HCT116 (cell line): ENCODE data around the gene SRGAP1. TPM values are rescaled to one million over a fixed set of nuclear protein-coding genes. Genes with fewer than 3 reads are reported as not detected.

Experiments used
- ATAC-seq: fragments of 200-7000 bp; cut with Tn5 transposase; 2 replicates; pipeline ENCODE4 v1.9.1; 2020; ENCODE audit warnings: mild to moderate bottlenecking, moderate library complexity
- BruUV-seq: library from RNA; stranded (reverse); fragments of 400-500 nt; replicated peaks from 2 replicates; lab custom pipeline; 2021; lab: Mats Ljungman, UMichigan
- CTCF ChIA-PET: fragments of 300-600 bp; sonication (Branson Sonifier 250); formaldehyde crosslinking; loops from one replicate; lab custom pipeline; 2021; ENCODE audit warnings: antibody characterized with exemption; lab: Charles Lee
- POLR2A ChIA-PET: fragments of 300-600, 350-600 bp; sonication (Branson Sonifier 250); formaldehyde crosslinking; loops from one replicate; lab custom pipeline; 2021; ENCODE audit warnings: antibody characterized with exemption; lab: Charles Lee
- RAD21 ChIA-PET, 2 experiments: fragments of 300-600 bp; sonication (Branson Sonifier 250); formaldehyde crosslinking; loops; one replicate each; lab custom pipeline; 2023; ENCODE audit warnings: low total read pairs in 2 of 2; ENCODE audit not compliant: uncharacterized antibody in 2 of 2, unreplicated experiment in 2 of 2, low non-redundant PET in 1 of 2; lab: Charles Lee
- DNase-seq: peaks from one replicate; pipeline ENCODE4 v3.0.0-alpha.2; 2010; ENCODE audit warnings: low read depth, low spot score
- H2AFZ ChIP-seq: fragments of 200-600 bp; shearing (Covaris generic), sonication (generic); 2 replicates; pipeline ENCODE4 v1.6.1; 2017; ENCODE audit warnings: low read depth, mixed run types, mixed read lengths, antibody characterized with exemption, low read length; ENCODE audit not compliant: poor library complexity, severe bottlenecking
- H3K27ac ChIP-seq: 2 replicates; pipeline ENCODE4 v1.5.1; 2012; ENCODE audit warnings: low read depth, low read length
- H3K27me3 ChIP-seq: fragments of 200-600 bp; sonication (generic); 2 replicates; pipeline ENCODE4 v1.6.1; 2016; ENCODE audit warnings: mixed run types, low read length, mixed read lengths; ENCODE audit not compliant: insufficient read depth
- H3K36me3 ChIP-seq, 2 experiments: fragments of 200-500 bp in 1 of 2; fragments of 200-600 bp in 1 of 2; sonication (Bioruptor generic) in 1 of 2; sonication (generic) in 1 of 2; 2 replicates each; pipeline versions ENCODE4 v1.5.1 to v1.6.1; 2014 to 2016; ENCODE audit warnings: low read length in 2 of 2, inconsistent platforms in 1 of 2, mixed read lengths in 1 of 2, mixed run types in 1 of 2; ENCODE audit not compliant: insufficient read depth in 2 of 2, control insufficient read depth in 1 of 2
- H3K4me1 ChIP-seq, 2 experiments: fragments of 200-600 bp in 1 of 2; sonication (generic) in 1 of 2; 2 replicates each; pipeline versions ENCODE4 v1.5.1 to v1.6.1; 2012 to 2017; ENCODE audit warnings: low read length in 2 of 2, inconsistent platforms in 1 of 2, mild to moderate bottlenecking in 1 of 2, mixed read lengths in 1 of 2, mixed run types in 1 of 2, moderate library complexity in 1 of 2; ENCODE audit not compliant: insufficient read depth in 2 of 2, control insufficient read depth in 1 of 2
- H3K4me2 ChIP-seq: fragments of 200-600 bp; sonication (generic); 2 replicates; pipeline ENCODE4 v1.6.1; 2017; ENCODE audit warnings: mixed run types, low read length, mixed read lengths
- H3K4me3 ChIP-seq, 2 experiments: fragments of 200-600 bp in 1 of 2; sonication (generic) in 1 of 2; replicated peaks in 1 of 2; 2 replicates each; pipeline ENCODE4 v1.5.1; 2011 to 2016; ENCODE audit warnings: low read length in 2 of 2, control low read depth in 1 of 2, low read depth in 1 of 2, mild to moderate bottlenecking in 1 of 2, mixed read lengths in 1 of 2, mixed run types in 1 of 2
- H3K79me2 ChIP-seq: fragments of 200-600 bp; sonication (generic); 2 replicates; pipeline ENCODE4 v1.6.1; 2017; ENCODE audit warnings: mild to moderate bottlenecking, mixed run types, low read length, moderate library complexity, mixed read lengths; ENCODE audit not compliant: insufficient read depth
- H3K9ac ChIP-seq: fragments of 200-600 bp; sonication (generic); 2 replicates; pipeline ENCODE4 v1.6.1; 2016; ENCODE audit warnings: low read length, mixed read lengths
- H3K9me2 ChIP-seq: fragments of 200-600 bp; sonication (generic), shearing (Covaris generic); 2 replicates; pipeline ENCODE4 v1.6.1; 2017; ENCODE audit warnings: mixed run types, mild to moderate bottlenecking, moderate library complexity; ENCODE audit not compliant: insufficient read depth
- H3K9me3 ChIP-seq, 2 experiments: fragments of 200-500 bp in 1 of 2; fragments of 200-600 bp in 1 of 2; sonication (Bioruptor generic) in 1 of 2; sonication (generic) in 1 of 2; 2 replicates each; pipeline ENCODE4 v1.6.1; 2014 to 2017; ENCODE audit warnings: low read length in 2 of 2, mixed read lengths in 2 of 2, inconsistent platforms in 1 of 2, low read depth in 1 of 2, mild to moderate bottlenecking in 1 of 2, mixed run types in 1 of 2, moderate library complexity in 1 of 2; ENCODE audit not compliant: control insufficient read depth in 1 of 2, insufficient read depth in 1 of 2
- H4K20me1 ChIP-seq: fragments of 200-600 bp; sonication (generic), shearing (Covaris generic); 2 replicates; pipeline ENCODE4 v1.6.1; 2017; ENCODE audit warnings: mixed run types, mild to moderate bottlenecking, moderate library complexity; ENCODE audit not compliant: insufficient read depth
- ATF3 ChIP-seq: IDR thresholded peaks from 2 replicates; pipeline ENCODE4 v1.6.1; 2012
- CBX3 ChIP-seq: IDR thresholded peaks from 2 replicates; pipeline ENCODE4 v1.6.1; 2012; ENCODE audit warnings: low read depth
- CEBPB ChIP-seq: IDR thresholded peaks from 2 replicates; pipeline ENCODE4 v1.6.1; 2012; ENCODE audit warnings: low read depth
- CTCF ChIP-seq, 3 experiments: fragments of 200-600 bp in 1 of 3; sonication (generic) in 1 of 3; IDR thresholded peaks in 2 of 3; conservative IDR thresholded peaks in 1 of 3; 2 replicates each; pipeline ENCODE4 v1.5.1; 2012 to 2017; ENCODE audit warnings: low read depth in 2 of 3, low read length in 2 of 3, antibody characterized with exemption in 1 of 3, borderline replicate concordance in 1 of 3, control low read depth in 1 of 3, mild to moderate bottlenecking in 1 of 3, mixed read lengths in 1 of 3, mixed run types in 1 of 3, moderate library complexity in 1 of 3; ENCODE audit not compliant: insufficient read depth in 1 of 3
- EGR1 ChIP-seq: IDR thresholded peaks from 2 replicates; pipeline ENCODE4 v1.6.1; 2012; ENCODE audit warnings: low read depth
- ELF1 ChIP-seq: IDR thresholded peaks from 2 replicates; pipeline ENCODE4 v1.6.1; 2012; ENCODE audit warnings: low read depth, borderline replicate concordance
- EZH2phosphoT487 ChIP-seq: fragments of 200-600 bp; IDR thresholded peaks from 2 replicates; pipeline ENCODE4 v1.6.1; 2018; ENCODE audit warnings: antibody characterized with exemption, borderline replicate concordance
- FOSL1 ChIP-seq: IDR thresholded peaks from 2 replicates; pipeline ENCODE4 v1.6.1; 2012; ENCODE audit warnings: low read depth
- JUND ChIP-seq: IDR thresholded peaks from 2 replicates; pipeline ENCODE4 v1.6.1; 2012
- MAX ChIP-seq: IDR thresholded peaks from 2 replicates; pipeline ENCODE4 v1.6.1; 2012
- RAD21 ChIP-seq: IDR thresholded peaks from 2 replicates; pipeline ENCODE4 v1.6.1; 2012; ENCODE audit warnings: low read depth, mild to moderate bottlenecking
- SP1 ChIP-seq: IDR thresholded peaks from 2 replicates; pipeline ENCODE4 v1.6.1; 2012; ENCODE audit warnings: low read depth
- TCF7L2 ChIP-seq: IDR thresholded peaks from 2 replicates; pipeline ENCODE4 v1.7.0; 2011; ENCODE audit warnings: borderline replicate concordance, inconsistent platforms; ENCODE audit not compliant: insufficient read depth, insufficient read length; ENCODE audit errors: extremely low read depth
- YY1 ChIP-seq: IDR thresholded peaks from 2 replicates; pipeline ENCODE4 v1.6.1; 2011; ENCODE audit warnings: low read length, low read depth, moderate library complexity, mild to moderate bottlenecking; ENCODE audit not compliant: insufficient replicate concordance; ENCODE audit errors: extremely low read depth
- ZBTB33 ChIP-seq: IDR thresholded peaks from 2 replicates; pipeline ENCODE4 v1.6.1; 2011; ENCODE audit warnings: mild to moderate bottlenecking, low read length, moderate library complexity; ENCODE audit not compliant: insufficient replicate concordance; ENCODE audit errors: extremely low read depth
- ZNF274 ChIP-seq: fragments of 200-500 bp; sonication (Bioruptor generic); IDR thresholded peaks from 2 replicates; pipeline ENCODE4 v1.6.1; 2014; ENCODE audit warnings: mild to moderate bottlenecking, low read depth, low read length, inconsistent platforms
- intact Hi-C: fragments of 100-400 bp; cut with micrococcal nuclease; formaldehyde crosslinking; loops from 2 replicates; pipeline ENCODE4 v1.10.0; 2022
- total RNA-seq: library from RNA; stranded (reverse); gene quantifications from one replicate; pipeline ENCODE4 v1.2.1, GENCODE V29; 2021; ENCODE audit not compliant: unreplicated experiment
- TF ChIP-seq, protein P1 (sequence below): IDR thresholded peaks from 2 replicates; pipeline ENCODE4 v1.6.1; 2012; ENCODE audit warnings: low read depth

SRGAP1 gene
- total RNA-seq, 1 experiment from 2014 or later: 16.6 TPM

- peaks cover 40 to 52% of the 10 kb centered on the region in 2 experiments for H3K4me1 ChIP-seq
- DNase-seq: no peak
- H3K9me2 ChIP-seq: no peaks in the 10 kb centered on the region
- intact Hi-C loops: no loop called here
- peaks cover 0 to 5% of the 10 kb centered on the region in 2 experiments; a peak in 1 of 4 replicates for H3K36me3 ChIP-seq
- POLR2A ChIA-PET: no interaction called here
- CTCF ChIA-PET: no interaction called here
- ATAC-seq: peak; percentile 47
- TF ChIP-seq YY1: no peak
- TF ChIP-seq ZNF274: no peak
- peak in 2 of 3 experiments; percentile 47 to 62; a peak in 4 of 6 replicates for TF ChIP-seq CTCF (IDR thresholded peaks at IDR 0.05 in 2 of 3, conservative IDR thresholded peaks at IDR 0.05 in 1 of 3; ENCODE audit: borderline replicate concordance in 1 of 3, insufficient read depth in 1 of 3, low read depth in 2 of 3, low read length in 2 of 3)
- no peak for TF ChIP-seq ZBTB33
- no peak for TF ChIP-seq MAX
- TF ChIP-seq EGR1: no peak
- no peak for TF ChIP-seq ELF1
- no peak for TF ChIP-seq ATF3
- TF ChIP-seq RAD21: peak; percentile 38; the same call in 1 of the 2 replicates
- TF ChIP-seq SP1: no peak
- no peak for TF ChIP-seq EZH2phosphoT487
- no peak for TF ChIP-seq CEBPB
- TF ChIP-seq TCF7L2: no peak
- TF ChIP-seq JUND: no peak
- TF ChIP-seq, protein P1, sequence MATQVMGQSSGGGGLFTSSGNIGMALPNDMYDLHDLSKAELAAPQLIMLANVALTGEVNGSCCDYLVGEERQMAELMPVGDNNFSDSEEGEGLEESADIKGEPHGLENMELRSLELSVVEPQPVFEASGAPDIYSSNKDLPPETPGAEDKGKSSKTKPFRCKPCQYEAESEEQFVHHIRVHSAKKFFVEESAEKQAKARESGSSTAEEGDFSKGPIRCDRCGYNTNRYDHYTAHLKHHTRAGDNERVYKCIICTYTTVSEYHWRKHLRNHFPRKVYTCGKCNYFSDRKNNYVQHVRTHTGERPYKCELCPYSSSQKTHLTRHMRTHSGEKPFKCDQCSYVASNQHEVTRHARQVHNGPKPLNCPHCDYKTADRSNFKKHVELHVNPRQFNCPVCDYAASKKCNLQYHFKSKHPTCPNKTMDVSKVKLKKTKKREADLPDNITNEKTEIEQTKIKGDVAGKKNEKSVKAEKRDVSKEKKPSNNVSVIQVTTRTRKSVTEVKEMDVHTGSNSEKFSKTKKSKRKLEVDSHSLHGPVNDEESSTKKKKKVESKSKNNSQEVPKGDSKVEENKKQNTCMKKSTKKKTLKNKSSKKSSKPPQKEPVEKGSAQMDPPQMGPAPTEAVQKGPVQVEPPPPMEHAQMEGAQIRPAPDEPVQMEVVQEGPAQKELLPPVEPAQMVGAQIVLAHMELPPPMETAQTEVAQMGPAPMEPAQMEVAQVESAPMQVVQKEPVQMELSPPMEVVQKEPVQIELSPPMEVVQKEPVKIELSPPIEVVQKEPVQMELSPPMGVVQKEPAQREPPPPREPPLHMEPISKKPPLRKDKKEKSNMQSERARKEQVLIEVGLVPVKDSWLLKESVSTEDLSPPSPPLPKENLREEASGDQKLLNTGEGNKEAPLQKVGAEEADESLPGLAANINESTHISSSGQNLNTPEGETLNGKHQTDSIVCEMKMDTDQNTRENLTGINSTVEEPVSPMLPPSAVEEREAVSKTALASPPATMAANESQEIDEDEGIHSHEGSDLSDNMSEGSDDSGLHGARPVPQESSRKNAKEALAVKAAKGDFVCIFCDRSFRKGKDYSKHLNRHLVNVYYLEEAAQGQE: no peak
- no peak for TF ChIP-seq CBX3
- TF ChIP-seq FOSL1: no peak
- TF ChIP-seq, all 23 proteins: peak for 2
- no TSS peak for BruUV-seq
- H3K27ac ChIP-seq: no peak overlapping the region
- no peaks in the 10 kb centered on the region for H4K20me1 ChIP-seq
- H3K79me2 ChIP-seq: no peaks in the 10 kb centered on the region
- H3K9ac ChIP-seq: no peak overlapping the region
- H2AFZ ChIP-seq: no peak overlapping the region
- no peak overlapping the region for H3K4me2 ChIP-seq
- H3K9me3 ChIP-seq: no peaks in the 10 kb centered on the region
- no peak overlapping the region for H3K4me3 ChIP-seq
- RAD21 ChIA-PET: no interaction called here
- no peaks in the 10 kb centered on the region for H3K27me3 ChIP-seq
Observed at GRCh38 chr12:64077922-64078321, 233.4 kb downstream of the SRGAP1 start.
